Endothelial cell of umbilical vein (primary cell): ENCODE results near the gene CYP21A2. TPM values are rescaled to one million over a fixed set of nuclear protein-coding genes. Genes with fewer than 3 reads are reported as not detected.
"Not testable (repeated sequence)": the region's sequence is repeated elsewhere in the genome, so short reads cannot be mapped to it uniquely, and the experiment has no call there.

Source experiments
- BruUV-seq: library from RNA; stranded (reverse); fragments of 400-500 nt; replicated peaks from 2 replicates; lab custom pipeline; 2021; lab: Mats Ljungman, UMichigan
- CTCF ChIA-PET: fragments of 300-600, 350-600 bp; sonication (Branson Sonifier 250); formaldehyde crosslinking; loops from one replicate; lab custom pipeline; 2021; ENCODE audit warnings: antibody characterized with exemption, inconsistent platforms; lab: Charles Lee
- POLR2A ChIA-PET: fragments of 300-600, 350-600 bp; sonication (Branson Sonifier 250); formaldehyde crosslinking; loops from one replicate; lab custom pipeline; 2021; ENCODE audit warnings: antibody characterized with exemption, inconsistent platforms; lab: Charles Lee
- DNase-seq: peaks from one replicate; pipeline ENCODE4 v3.0.0-alpha.2; 2011; ENCODE audit warnings: low read depth, low spot score
- FAIRE-seq: peaks from 2 replicates; lab custom pipeline; 2011; peaks lifted over from hg19 to GRCh38; lab: Jason Lieb, UNC
- H2AFZ ChIP-seq: 2 replicates; pipeline ENCODE4 v1.6.0; 2012; ENCODE audit warnings: low read depth, low read length, control low read depth, inconsistent platforms
- H3K27ac ChIP-seq: 2 replicates; pipeline ENCODE4 v1.5.1; 2011; ENCODE audit warnings: low read depth, mild to moderate bottlenecking, control low read depth, low read length, moderate library complexity; ENCODE audit not compliant: insufficient read depth
- H3K27me3 ChIP-seq, 2 experiments: 2 replicates each; pipeline versions ENCODE4 v1.6.0 to v1.6.1; 2011; ENCODE audit warnings: low read length in 2 of 2, mixed read lengths in 1 of 2; ENCODE audit not compliant: control insufficient read depth in 2 of 2, insufficient read depth in 2 of 2
- H3K36me3 ChIP-seq, 2 experiments: 2 replicates in 1 of 2; 3 replicates in 1 of 2; pipeline ENCODE4 v1.5.1; 2011; ENCODE audit warnings: low read length in 2 of 2, mild to moderate bottlenecking in 1 of 2, moderate library complexity in 1 of 2; ENCODE audit not compliant: control insufficient read depth in 2 of 2, insufficient read depth in 2 of 2; ENCODE audit errors: extremely low read depth in 1 of 2
- H3K4me1 ChIP-seq: 3 replicates; pipeline ENCODE4 v1.5.1; 2011; ENCODE audit warnings: mild to moderate bottlenecking, low read length; ENCODE audit not compliant: control insufficient read depth, insufficient read depth; ENCODE audit errors: extremely low read depth
- H3K4me2 ChIP-seq: 2 replicates; pipeline ENCODE4 v1.6.1; 2011; ENCODE audit warnings: low read length, control low read depth, mixed read lengths; ENCODE audit not compliant: insufficient read depth
- H3K4me3 ChIP-seq, 3 experiments: fragments of 200-600 bp in 1 of 3; sonication (generic), shearing (Covaris generic) in 1 of 3; replicated peaks in 1 of 3; 2 replicates each; pipeline ENCODE4 v1.5.1; 2011 to 2016; ENCODE audit warnings: control low read depth in 3 of 3, low read length in 3 of 3, mild to moderate bottlenecking in 2 of 3, inconsistent platforms in 1 of 3, low read depth in 1 of 3, moderate library complexity in 1 of 3; ENCODE audit not compliant: insufficient read depth in 1 of 3
- H3K79me2 ChIP-seq: 2 replicates; pipeline ENCODE4 v1.6.0; 2012; ENCODE audit warnings: low read length, inconsistent platforms; ENCODE audit not compliant: control insufficient read depth, insufficient read depth
- H3K9ac ChIP-seq: replicated peaks from 2 replicates; pipeline ENCODE3; 2011; ENCODE audit warnings: low read length, control low read depth; ENCODE audit not compliant: insufficient read depth; ENCODE audit errors: extremely low read depth
- H3K9me1 ChIP-seq: replicated peaks from 3 replicates; pipeline ENCODE4 v1.6.0; 2011; ENCODE audit warnings: mild to moderate bottlenecking, low read length; ENCODE audit not compliant: control insufficient read depth, insufficient read depth; ENCODE audit errors: extremely low read depth
- H3K9me3 ChIP-seq: replicated peaks from 2 replicates; pipeline ENCODE4 v1.5.1; 2012; ENCODE audit warnings: low read length, inconsistent platforms; ENCODE audit not compliant: control insufficient read depth, insufficient read depth
- H4K20me1 ChIP-seq: replicated peaks from 2 replicates; pipeline ENCODE3; 2011; ENCODE audit warnings: mild to moderate bottlenecking, low read length; ENCODE audit not compliant: control insufficient read depth, insufficient read depth; ENCODE audit errors: extremely low read depth
- dilution Hi-C: fragments of 300-500 bp; cut with MboI; formaldehyde crosslinking; loops from one replicate; pipeline ENCODE4 v1.15.0; 2019; ENCODE audit warnings: low sequenced_read_pairs; ENCODE audit not compliant: extremely low pct_ligation_motif_present
- intact Hi-C: fragments of 100-400 bp; cut with micrococcal nuclease; formaldehyde crosslinking; loops from one replicate; pipeline ENCODE4 v1.10.0; 2022
- polyA plus RNA-seq, 4 experiments: library from polyadenylated mRNA; depleted of rRNA in 3 of 4; stranded (reverse) in 3 of 4; unstranded in 1 of 4; fragments of >200 nt; gene quantifications; 2 replicates each; pipeline versions ENCODE4 v1.2.1 to v1.2.3, GENCODE V29; 2011 to 2012; ENCODE audit warnings: missing spikeins in 1 of 4
- total RNA-seq: library from RNA; stranded (reverse); gene quantifications from 2 replicates; pipeline ENCODE4 v1.2.3, GENCODE V29; 2021

Gene CYP21A2
- total and polyA plus RNA-seq, 2 donors (not counting 3 experiments of a cell fraction or from before 2014, with no cell fraction given), result 0.22 to 0.46 TPM

- H3K36me3 ChIP-seq, H4K20me1 ChIP-seq, dilution Hi-C loops, H2AFZ ChIP-seq, H3K9me1 ChIP-seq, H3K27ac ChIP-seq, H3K4me1 ChIP-seq, DNase-seq, intact Hi-C loops, H3K4me3 ChIP-seq, H3K27me3 ChIP-seq, POLR2A ChIA-PET, FAIRE-seq, H3K9ac ChIP-seq, CTCF ChIA-PET, BruUV-seq, H3K4me2 ChIP-seq, H3K9me3 ChIP-seq, H3K79me2 ChIP-seq: not testable (repeated sequence)
These were observed 663 bp downstream of the CYP21A2 start for GRCh38 chr6:32038878-32039277.

- BruUV-seq, H3K79me2 ChIP-seq, H3K4me2 ChIP-seq, H3K36me3 ChIP-seq, H2AFZ ChIP-seq, POLR2A ChIA-PET, DNase-seq, H3K9me1 ChIP-seq, H3K4me3 ChIP-seq, H3K27me3 ChIP-seq, CTCF ChIA-PET, H4K20me1 ChIP-seq, FAIRE-seq, H3K9ac ChIP-seq, H3K27ac ChIP-seq, dilution Hi-C loops, H3K9me3 ChIP-seq, H3K4me1 ChIP-seq: not testable (repeated sequence)
- intact Hi-C loops, result loop anchor here (10.0 kb wide), 2 partner anchors 155 to 755 kb away; partner anchors contain the start of genes GPSM3 and PBX2
These were observed 1.4 kb downstream of the CYP21A2 start for GRCh38 chr6:32039321-32040274.

DNA sequence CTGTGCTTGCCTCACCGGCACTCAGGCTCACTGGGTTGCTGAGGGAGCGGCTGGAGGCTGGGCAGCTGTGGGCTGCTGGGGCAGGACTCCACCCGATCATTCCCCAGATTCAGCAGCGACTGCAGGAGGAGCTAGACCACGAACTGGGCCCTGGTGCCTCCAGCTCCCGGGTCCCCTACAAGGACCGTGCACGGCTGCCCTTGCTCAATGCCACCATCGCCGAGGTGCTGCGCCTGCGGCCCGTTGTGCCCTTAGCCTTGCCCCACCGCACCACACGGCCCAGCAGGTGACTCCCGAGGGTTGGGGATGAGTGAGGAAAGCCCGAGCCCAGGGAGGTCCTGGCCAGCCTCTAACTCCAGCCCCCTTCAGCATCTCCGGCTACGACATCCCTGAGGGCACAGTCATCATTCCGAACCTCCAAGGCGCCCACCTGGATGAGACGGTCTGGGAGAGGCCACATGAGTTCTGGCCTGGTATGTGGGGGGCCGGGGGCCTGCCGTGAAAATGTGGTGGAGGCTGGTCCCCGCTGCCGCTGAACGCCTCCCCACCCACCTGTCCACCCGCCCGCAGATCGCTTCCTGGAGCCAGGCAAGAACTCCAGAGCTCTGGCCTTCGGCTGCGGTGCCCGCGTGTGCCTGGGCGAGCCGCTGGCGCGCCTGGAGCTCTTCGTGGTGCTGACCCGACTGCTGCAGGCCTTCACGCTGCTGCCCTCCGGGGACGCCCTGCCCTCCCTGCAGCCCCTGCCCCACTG, 2.3 kb downstream of the CYP21A2 start:
- H3K4me2 ChIP-seq, H3K4me1 ChIP-seq, H2AFZ ChIP-seq, BruUV-seq, H3K9me3 ChIP-seq, H3K27me3 ChIP-seq, H3K9me1 ChIP-seq, H3K4me3 ChIP-seq, DNase-seq, POLR2A ChIA-PET, H3K36me3 ChIP-seq, dilution Hi-C loops, H3K27ac ChIP-seq, FAIRE-seq, H4K20me1 ChIP-seq, H3K79me2 ChIP-seq, CTCF ChIA-PET, H3K9ac ChIP-seq: not testable (repeated sequence)
- intact Hi-C loops, result loop anchor here (10.0 kb wide), 2 partner anchors 154 to 754 kb away; partner anchors contain the start of genes GPSM3 and PBX2

DNA sequence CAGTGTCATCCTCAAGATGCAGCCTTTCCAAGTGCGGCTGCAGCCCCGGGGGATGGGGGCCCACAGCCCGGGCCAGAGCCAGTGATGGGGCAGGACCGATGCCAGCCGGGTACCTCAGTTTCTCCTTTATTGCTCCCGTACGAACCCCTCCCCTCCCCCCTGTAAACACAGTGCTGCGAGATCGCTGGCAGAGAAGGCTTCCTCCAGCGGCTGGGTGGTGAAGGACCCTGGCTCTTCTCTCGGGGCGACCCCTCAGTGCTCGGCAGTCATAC, 2.8 kb downstream of the CYP21A2 start:
- H3K27ac ChIP-seq, H3K4me1 ChIP-seq, H3K27me3 ChIP-seq, H3K9me1 ChIP-seq, H2AFZ ChIP-seq, POLR2A ChIA-PET, H3K4me3 ChIP-seq, DNase-seq, H3K4me2 ChIP-seq, H3K9ac ChIP-seq, H3K79me2 ChIP-seq, H4K20me1 ChIP-seq, H3K9me3 ChIP-seq, H3K36me3 ChIP-seq, BruUV-seq, CTCF ChIA-PET, FAIRE-seq, dilution Hi-C loops: not testable (repeated sequence)
- intact Hi-C loops, result loop anchor here (10.0 kb wide), 2 partner anchors 154 to 754 kb away; partner anchors contain the start of genes GPSM3 and PBX2
